ENCODE data around the gene C6orf163.

DNA sequence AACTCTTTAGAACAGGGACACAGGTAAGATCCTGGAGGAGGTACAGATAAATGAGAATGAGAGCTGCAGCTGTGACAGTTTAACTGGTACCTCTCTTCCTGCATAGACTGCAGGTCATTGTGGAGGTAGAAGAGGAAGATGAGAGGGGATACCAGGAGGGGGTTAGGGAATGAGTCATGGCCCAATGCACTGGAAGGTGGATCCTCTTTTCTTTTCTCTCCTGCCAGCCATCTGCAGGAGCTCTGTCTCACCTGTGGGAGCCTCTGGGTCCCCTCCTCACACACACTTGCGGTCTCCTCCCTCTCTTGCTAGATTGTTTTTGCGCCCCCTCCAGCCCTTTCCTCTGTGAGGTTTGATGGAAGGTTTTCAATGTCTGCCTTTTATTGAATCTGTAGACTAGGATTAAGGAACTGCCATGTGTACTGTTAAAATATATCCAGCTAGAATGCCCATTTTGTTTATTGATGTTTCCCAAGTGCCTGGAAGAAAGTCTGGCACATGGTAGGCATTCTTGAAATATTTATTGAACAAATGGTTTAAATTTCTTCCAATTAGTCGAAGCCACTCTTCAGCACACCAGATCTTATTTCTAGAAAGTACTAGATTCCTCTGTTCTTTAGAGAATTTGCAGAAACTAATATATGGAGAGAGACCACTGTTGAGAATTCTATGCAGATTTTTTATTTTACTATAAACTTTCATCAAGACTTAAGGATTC lies 13.0 kb downstream of the C6orf163 start:
- TF ChIP-seq, protein P1, sequence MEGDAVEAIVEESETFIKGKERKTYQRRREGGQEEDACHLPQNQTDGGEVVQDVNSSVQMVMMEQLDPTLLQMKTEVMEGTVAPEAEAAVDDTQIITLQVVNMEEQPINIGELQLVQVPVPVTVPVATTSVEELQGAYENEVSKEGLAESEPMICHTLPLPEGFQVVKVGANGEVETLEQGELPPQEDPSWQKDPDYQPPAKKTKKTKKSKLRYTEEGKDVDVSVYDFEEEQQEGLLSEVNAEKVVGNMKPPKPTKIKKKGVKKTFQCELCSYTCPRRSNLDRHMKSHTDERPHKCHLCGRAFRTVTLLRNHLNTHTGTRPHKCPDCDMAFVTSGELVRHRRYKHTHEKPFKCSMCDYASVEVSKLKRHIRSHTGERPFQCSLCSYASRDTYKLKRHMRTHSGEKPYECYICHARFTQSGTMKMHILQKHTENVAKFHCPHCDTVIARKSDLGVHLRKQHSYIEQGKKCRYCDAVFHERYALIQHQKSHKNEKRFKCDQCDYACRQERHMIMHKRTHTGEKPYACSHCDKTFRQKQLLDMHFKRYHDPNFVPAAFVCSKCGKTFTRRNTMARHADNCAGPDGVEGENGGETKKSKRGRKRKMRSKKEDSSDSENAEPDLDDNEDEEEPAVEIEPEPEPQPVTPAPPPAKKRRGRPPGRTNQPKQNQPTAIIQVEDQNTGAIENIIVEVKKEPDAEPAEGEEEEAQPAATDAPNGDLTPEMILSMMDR (IDR thresholded peaks at IDR 0.05): no peak
- TF ChIP-seq POLR2A (IDR thresholded peaks at IDR 0.05): no peak
